Jurkat, Clone E6-1 (cell line): ENCODE measurements around the gene TNFSF13B. TPM values are rescaled to one million over a fixed set of nuclear protein-coding genes. Genes with fewer than 3 reads are reported as not detected.
"Not testable (repeated sequence)": the region's sequence is repeated elsewhere in the genome, so short reads cannot be mapped to it uniquely, and the experiment has no call there.

Experiments used
- DNase-seq: peaks from one replicate; pipeline ENCODE4 v3.0.0-alpha.2; 2011; ENCODE audit warnings: low read depth, low spot score
- H3K4me3 ChIP-seq: 2 replicates; pipeline ENCODE4 v1.5.1; 2011; ENCODE audit warnings: mild to moderate bottlenecking, low read length, control low read depth, moderate library complexity
- polyA plus RNA-seq: library from polyadenylated mRNA; unstranded; fragments of >200 nt; gene quantifications from one replicate; pipeline ENCODE4 v1.2.1, GENCODE V29; 2012; ENCODE audit warnings: missing spikeins; ENCODE audit not compliant: insufficient read length, insufficient read depth

TNFSF13B gene
- not detected for polyA plus RNA-seq

GRCh38 chr13:108269601-108270328 lies at the start of gene TNFSF13B:
TNFSF13B (plus strand) TSS chr13:108269718; CDS start chr13:108269896, 178 bp downstream.
- no peak within 1 kb of the TSS for H3K4me3 ChIP-seq
- DNase-seq: no peak

- no peak overlapping the region for H3K4me3 ChIP-seq
- DNase-seq: peak; percentile 19
These were observed 49.5 kb upstream of the TNFSF13B start for GRCh38 chr13:108220041-108220440.

GRCh38 chr13:108223687-108224503 lies 45.6 kb upstream of the TNFSF13B start:
- H3K4me3 ChIP-seq: no peak overlapping the region
- DNase-seq: no peak

GRCh38 chr13:108225440-108225839 lies 44.1 kb upstream of the TNFSF13B start:
- peak; percentile 57 for DNase-seq
- no peak overlapping the region for H3K4me3 ChIP-seq

- H3K4me3 ChIP-seq: no peak overlapping the region
- no peak for DNase-seq
These were observed 43.3 kb upstream of the TNFSF13B start for GRCh38 chr13:108226184-108226583.

- no peak overlapping the region for H3K4me3 ChIP-seq
- peak; percentile 37 for DNase-seq
These were observed 41.8 kb upstream of the TNFSF13B start for GRCh38 chr13:108227651-108228272.

GRCh38 chr13:108230377-108230776 lies 39.1 kb upstream of the TNFSF13B start:
- no peak for DNase-seq

GRCh38 chr13:108249150-108249549 lies 20.4 kb upstream of the TNFSF13B start:
- DNase-seq: no peak
- no peak overlapping the region for H3K4me3 ChIP-seq

More at GRCh38 chr13:108230377-108230776, 39.1 kb upstream of the TNFSF13B start:
- H3K4me3 ChIP-seq: no peak overlapping the region

GRCh38 chr13:108257248-108257647 lies 12.3 kb upstream of the TNFSF13B start:
- no peak for DNase-seq
- no peak overlapping the region for H3K4me3 ChIP-seq

GRCh38 chr13:108263621-108264355 lies 5.7 kb upstream of the TNFSF13B start:
- DNase-seq: no peak
- H3K4me3 ChIP-seq: no peak overlapping the region

GRCh38 chr13:108266321-108266990 lies 3.1 kb upstream of the TNFSF13B start:
- H3K4me3 ChIP-seq: no peak overlapping the region
- DNase-seq: no peak

- no peak for DNase-seq
These were observed 2.2 kb upstream of the TNFSF13B start for GRCh38 chr13:108267347-108267746.

GRCh38 chr13:108267855-108268254 lies 1.7 kb upstream of the TNFSF13B start:
- H3K4me3 ChIP-seq, DNase-seq: not testable (repeated sequence)

More at GRCh38 chr13:108267347-108267746, 2.2 kb upstream of the TNFSF13B start:
- H3K4me3 ChIP-seq: no peak overlapping the region

GRCh38 chr13:108268466-108269112 lies 929 bp upstream of the TNFSF13B start:
- no peak for DNase-seq
- no peak overlapping the region for H3K4me3 ChIP-seq

- H3K4me3 ChIP-seq: no peak overlapping the region
- no peak for DNase-seq
These were observed 924 bp downstream of the TNFSF13B start for GRCh38 chr13:108270442-108270841.

GRCh38 chr13:108272333-108272732 lies 2.8 kb downstream of the TNFSF13B start:
- DNase-seq: no peak
- no peak overlapping the region for H3K4me3 ChIP-seq

GRCh38 chr13:108273429-108274118 lies 4.1 kb downstream of the TNFSF13B start:
- H3K4me3 ChIP-seq: no peak overlapping the region
- no peak for DNase-seq

- no peak overlapping the region for H3K4me3 ChIP-seq
- no peak for DNase-seq
These were observed 5.2 kb downstream of the TNFSF13B start for GRCh38 chr13:108274718-108275117.
